OCI-LY1 (cell line): ENCODE results near the gene ADAMTS14.

Experiments
- EZH2 ChIP-seq: fragments of 200-600 bp; sonication (generic), shearing (Covaris generic); IDR thresholded peaks from 2 replicates; pipeline ENCODE4 v1.8.0; 2017; ENCODE audit warnings: borderline replicate concordance, mixed run types, mild to moderate bottlenecking, antibody characterized with exemption, low read length, moderate library complexity, mixed read lengths
- TF ChIP-seq, protein P1 (sequence below): fragments of 200-600 bp; sonication (generic), shearing (Covaris generic); IDR thresholded peaks from 2 replicates; pipeline ENCODE4 v1.5.1; 2017; ENCODE audit warnings: mild to moderate bottlenecking, antibody characterized with exemption, low read length, moderate library complexity, mixed read lengths

GRCh38 chr10:70693619-70694335, 21.5 kb downstream of the ADAMTS14 start:
- TF ChIP-seq, protein P1, sequence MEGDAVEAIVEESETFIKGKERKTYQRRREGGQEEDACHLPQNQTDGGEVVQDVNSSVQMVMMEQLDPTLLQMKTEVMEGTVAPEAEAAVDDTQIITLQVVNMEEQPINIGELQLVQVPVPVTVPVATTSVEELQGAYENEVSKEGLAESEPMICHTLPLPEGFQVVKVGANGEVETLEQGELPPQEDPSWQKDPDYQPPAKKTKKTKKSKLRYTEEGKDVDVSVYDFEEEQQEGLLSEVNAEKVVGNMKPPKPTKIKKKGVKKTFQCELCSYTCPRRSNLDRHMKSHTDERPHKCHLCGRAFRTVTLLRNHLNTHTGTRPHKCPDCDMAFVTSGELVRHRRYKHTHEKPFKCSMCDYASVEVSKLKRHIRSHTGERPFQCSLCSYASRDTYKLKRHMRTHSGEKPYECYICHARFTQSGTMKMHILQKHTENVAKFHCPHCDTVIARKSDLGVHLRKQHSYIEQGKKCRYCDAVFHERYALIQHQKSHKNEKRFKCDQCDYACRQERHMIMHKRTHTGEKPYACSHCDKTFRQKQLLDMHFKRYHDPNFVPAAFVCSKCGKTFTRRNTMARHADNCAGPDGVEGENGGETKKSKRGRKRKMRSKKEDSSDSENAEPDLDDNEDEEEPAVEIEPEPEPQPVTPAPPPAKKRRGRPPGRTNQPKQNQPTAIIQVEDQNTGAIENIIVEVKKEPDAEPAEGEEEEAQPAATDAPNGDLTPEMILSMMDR: no peak
- no peak for TF ChIP-seq EZH2
